NCI-H146 treated with DMSO at 0.1 percent for 48 hours (cell line): ENCODE data around the gene GFOD2.

Experiments
- DNase-seq: peaks from one replicate; lab custom pipeline; 2025; ENCODE audit not compliant: unreplicated experiment; lab: John Stamatoyannopoulos, UW

GFOD2 gene

DNA sequence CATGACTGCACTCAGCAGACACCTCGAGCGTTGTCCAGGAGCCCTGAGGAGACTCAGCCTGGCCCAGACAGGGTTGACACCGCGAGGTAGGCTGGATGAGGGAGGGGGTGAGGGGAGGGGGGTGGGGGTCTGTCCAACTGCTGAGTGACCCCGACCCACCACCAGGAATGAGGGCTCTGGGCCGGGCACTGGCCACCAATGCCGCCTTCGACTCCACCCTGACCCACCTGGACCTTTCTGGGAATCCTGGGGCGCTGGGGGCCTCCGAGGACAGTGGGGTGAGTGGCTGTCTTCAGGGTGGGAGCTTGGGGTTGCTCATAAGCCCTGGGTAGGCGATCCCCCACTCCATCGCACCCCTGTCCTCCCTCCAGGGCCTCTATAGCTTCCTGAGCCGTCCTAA, 71.4 kb downstream of the GFOD2 start:
- no peak for DNase-seq

DNA sequence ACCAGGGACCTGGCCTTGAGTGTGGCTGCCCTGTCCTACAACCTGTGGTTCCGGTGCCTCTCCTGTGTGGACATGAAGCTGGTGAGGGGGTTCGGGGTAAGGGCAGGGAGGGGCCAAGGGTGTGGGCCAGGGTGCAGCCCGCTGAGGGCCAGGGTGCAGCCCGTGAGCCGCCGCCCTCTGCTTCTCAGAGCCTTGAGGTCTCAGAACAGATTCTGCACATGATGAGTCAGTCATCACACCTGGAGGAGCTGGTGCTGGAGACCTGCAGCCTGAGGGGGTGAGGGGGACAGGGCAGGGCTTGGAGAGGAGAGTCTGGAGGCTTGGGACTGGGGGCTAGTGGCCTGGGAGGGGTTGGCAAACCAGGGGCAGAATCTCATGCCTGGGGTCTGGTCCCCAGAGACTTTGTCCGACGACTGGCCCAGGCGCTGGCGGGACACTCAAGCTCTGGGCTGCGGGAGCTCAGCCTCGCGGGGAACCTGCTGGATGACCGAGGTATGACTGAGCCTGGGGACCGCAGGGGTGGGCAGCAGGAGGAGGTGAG, 71.9 kb downstream of the GFOD2 start:
- no peak for DNase-seq

DNA sequence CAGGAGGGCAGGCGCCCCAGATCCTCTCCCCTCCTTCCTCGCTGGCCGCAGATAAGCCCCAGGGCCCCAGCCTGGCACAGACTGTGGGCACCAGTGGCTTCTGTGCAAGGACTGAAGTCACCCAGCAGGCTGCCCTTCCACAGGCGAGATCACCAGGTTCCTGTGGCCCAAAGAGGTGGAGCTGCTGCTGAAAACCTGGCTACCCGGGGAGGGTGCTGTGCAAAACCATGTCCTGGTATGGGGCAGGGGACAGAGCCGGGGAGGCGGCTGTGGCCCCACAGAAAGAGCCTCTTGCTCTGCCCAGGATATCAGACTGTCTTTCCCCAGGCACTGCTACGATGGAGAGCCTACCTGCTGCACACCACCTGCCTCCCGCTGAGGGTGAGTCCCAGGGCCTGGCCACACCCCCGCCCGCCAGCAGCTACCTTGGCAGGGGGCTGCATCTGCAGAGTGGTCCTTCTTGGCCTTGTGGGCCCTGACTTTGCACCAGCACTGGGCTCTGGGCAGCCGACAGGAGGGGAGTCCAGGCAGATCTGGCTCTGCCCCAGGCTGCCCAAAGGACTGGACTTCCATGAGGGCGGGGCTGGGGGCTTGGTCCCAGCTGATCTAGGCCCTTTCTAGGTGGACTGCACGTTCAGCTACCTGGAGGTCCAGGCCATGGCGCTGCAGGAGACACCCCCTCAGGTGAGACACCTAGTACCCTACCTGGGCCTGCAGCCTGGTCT, 73.6 kb downstream of the GFOD2 start:
- no peak for DNase-seq

DNA sequence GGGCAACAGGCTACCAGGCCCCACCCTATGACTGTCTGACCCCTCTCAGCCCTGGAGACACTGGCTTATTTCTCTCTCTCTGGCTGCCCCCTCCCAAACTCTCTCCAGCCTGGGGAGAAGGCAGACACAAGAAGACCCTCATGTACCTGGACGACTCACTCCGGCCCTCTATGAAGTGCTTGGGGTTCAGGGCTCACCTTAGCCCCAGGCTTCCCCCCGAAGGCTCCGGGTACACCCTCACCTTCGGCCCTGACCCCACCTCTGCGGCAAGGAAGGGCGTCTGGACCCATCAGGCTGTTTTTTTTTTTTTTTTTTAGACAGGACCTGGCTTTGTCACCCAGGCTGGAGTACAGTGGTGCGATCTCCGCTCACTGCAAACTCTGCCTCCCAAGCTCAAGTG, 75.1 kb downstream of the GFOD2 start:
- no peak for DNase-seq

DNA sequence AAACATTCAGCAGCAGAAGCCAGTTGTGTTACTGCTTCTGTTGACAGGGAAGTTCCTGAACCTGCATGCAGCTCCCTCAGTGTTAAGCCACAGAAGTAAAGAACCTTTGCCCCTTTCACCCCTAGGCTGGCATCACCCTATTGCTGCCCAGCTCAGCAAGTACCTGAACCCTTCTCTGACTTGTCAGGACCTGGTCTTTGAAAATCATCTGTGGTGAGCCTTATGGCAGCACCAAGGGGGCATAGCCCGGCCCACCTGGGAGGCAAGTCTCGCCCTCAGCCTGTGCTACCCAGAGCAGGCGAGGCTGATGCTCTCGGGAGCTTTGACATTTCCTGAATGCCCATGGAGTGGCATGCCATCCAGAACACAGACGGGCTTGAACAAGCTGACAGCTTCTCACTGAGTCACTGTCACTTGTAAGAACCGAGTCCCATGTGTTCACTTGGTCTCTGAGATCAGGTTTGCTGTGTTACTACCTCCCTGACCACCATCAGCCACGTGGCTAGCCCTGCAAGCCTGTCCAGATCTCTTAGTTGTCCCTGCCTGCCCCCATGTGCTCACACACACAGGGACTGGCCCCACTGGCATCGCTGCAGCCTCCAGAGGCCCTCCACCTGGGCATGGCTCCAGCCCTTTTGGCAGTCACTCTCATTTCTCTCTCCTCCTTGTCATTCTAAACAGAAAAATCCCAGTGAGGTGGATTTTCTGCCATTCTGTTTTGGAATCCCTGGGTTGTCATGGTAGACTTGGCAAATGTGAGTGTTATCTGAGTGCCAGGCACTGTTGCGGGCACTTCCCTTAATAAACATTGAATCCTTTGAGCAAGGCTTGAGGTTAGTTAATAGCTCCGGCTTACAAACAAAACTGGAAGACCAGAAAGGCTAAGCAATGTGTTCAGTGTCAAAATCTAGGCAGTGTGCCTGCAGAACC, 77.1 kb downstream of the GFOD2 start:
- no peak for DNase-seq

DNA sequence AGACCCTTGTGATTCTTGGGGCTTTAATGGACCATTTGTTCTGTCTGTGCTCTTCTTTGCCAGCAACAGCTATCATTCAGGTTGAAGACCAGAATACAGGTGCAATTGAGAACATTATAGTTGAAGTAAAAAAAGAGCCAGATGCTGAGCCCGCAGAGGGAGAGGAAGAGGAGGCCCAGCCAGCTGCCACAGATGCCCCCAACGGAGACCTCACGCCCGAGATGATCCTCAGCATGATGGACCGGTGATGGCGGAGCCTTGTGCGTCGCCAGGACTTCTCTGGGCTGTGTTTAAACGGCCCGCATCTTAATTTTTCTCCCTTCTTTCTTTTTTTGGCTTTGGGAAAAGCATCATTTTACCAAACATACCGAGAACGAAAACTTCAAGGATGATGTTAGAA, 81.5 kb downstream of the GFOD2 start:
- no peak for DNase-seq

DNA sequence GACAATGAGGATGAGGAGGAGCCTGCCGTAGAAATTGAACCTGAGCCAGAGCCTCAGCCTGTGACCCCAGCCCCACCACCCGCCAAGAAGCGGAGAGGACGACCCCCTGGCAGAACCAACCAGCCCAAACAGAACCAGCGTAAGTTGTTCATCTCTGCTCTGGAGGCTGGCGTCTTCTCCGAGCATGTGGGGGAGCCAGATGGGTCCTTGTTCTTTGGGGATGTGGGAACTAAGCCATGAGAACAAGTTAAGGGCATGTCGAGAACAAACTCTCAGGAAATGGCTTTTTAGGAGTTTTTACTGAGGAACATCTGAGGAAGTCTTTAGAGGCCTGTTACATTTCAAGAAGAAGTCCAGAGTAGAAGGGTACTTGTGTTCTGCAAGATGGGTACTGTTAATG, 82.4 kb downstream of the GFOD2 start:
- DNase-seq: no peak

GRCh38 chr16:67632415-67633172, 86.5 kb downstream of the GFOD2 start:
- no peak for DNase-seq

DNA sequence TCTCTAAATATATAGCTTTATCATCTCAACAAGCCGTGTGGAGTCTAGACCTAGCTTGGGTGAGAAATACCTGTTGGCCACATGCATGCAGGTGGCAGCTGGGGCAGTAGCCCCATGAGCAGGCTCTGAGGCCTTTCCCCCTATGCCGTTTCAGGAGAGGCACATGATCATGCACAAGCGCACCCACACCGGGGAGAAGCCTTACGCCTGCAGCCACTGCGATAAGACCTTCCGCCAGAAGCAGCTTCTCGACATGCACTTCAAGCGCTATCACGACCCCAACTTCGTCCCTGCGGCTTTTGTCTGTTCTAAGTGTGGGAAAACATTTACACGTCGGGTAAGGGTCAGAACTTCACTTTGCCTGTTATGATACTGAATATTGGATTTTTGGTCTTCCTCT, 90.9 kb downstream of the GFOD2 start:
- no peak for DNase-seq
